HG02885 (cell line): ENCODE measurements around the gene PNMA8B.
"Not testable (repeated sequence)": the region's sequence is repeated elsewhere in the genome, so short reads cannot be mapped to it uniquely, and the experiment has no call there.

ENCODE experiments used
- ATAC-seq: cut with Tn5 transposase; IDR thresholded peaks from one replicate; pipeline ENCODE4 v1.9.1; 2021; ENCODE audit warnings: mild to moderate bottlenecking; ENCODE audit not compliant: unreplicated experiment, poor library complexity

Gene PNMA8B

GRCh38 chr19:46514589-46515289, 19.1 kb upstream of the PNMA8B start:
- no peak for ATAC-seq

GRCh38 chr19:46513461-46514236, 18.0 kb upstream of the PNMA8B start:
- no peak for ATAC-seq

GRCh38 chr19:46511237-46511636, 15.6 kb upstream of the PNMA8B start:
- no peak for ATAC-seq

GRCh38 chr19:46508206-46508605, 12.5 kb upstream of the PNMA8B start:
- no peak for ATAC-seq

- ATAC-seq = no peak
These were observed 8.3 kb upstream of the PNMA8B start for GRCh38 chr19:46503848-46504453.

- no peak for ATAC-seq
These were observed 7.2 kb upstream of the PNMA8B start for GRCh38 chr19:46502891-46503290.

GRCh38 chr19:46499692-46500091, 4.0 kb upstream of the PNMA8B start:
- ATAC-seq = no peak

GRCh38 chr19:46497773-46498172, 2.1 kb upstream of the PNMA8B start:
- ATAC-seq = no peak

GRCh38 chr19:46496886-46497285, 1.2 kb upstream of the PNMA8B start:
- ATAC-seq = not testable (repeated sequence)

- no peak for ATAC-seq
These were observed 637 bp upstream of the PNMA8B start for GRCh38 chr19:46496304-46496703.

GRCh38 chr19:46494941-46495785, 504 bp downstream of the PNMA8B start:
- ATAC-seq = no peak

- no peak for ATAC-seq
These were observed 1.3 kb downstream of the PNMA8B start for GRCh38 chr19:46494146-46494940.

GRCh38 chr19:46493236-46494145, 2.2 kb downstream of the PNMA8B start:
- no peak for ATAC-seq

- ATAC-seq = no peak
These were observed 2.8 kb downstream of the PNMA8B start for GRCh38 chr19:46492841-46493235.

GRCh38 chr19:46491975-46492682, 3.5 kb downstream of the PNMA8B start:
- no peak for ATAC-seq

GRCh38 chr19:46490774-46491173, 4.9 kb downstream of the PNMA8B start:
- no peak for ATAC-seq

GRCh38 chr19:46489445-46490272, 6.0 kb downstream of the PNMA8B start:
- ATAC-seq = no peak
